Measurements from ENCODE around the gene FHL5.
A peak's percentile ranks its signal among the peaks of the same experiment; 100 is the strongest.

GRCh38 chr6:96626759-96627364, 63.9 kb downstream of the FHL5 start:
- TF ChIP-seq CTCF (IDR thresholded peaks at IDR 0.05 in 8 of 11, conservative IDR thresholded peaks at IDR 0.05 in 3 of 11) (peak in 7 of 11 experiments; percentile 17 to 53 (median 31)), POLR2AphosphoS5 (IDR thresholded peaks at IDR 0.05) (no peak), POLR2A (IDR thresholded peaks at IDR 0.05) (no peak)

All from spleen (tissue), 7 donors.